ENCODE results near the gene SHROOM3.

GRCh38 chr4:76758290-76758882, 323.4 kb downstream of the SHROOM3 start:
- TF ChIP-seq CTCF (IDR thresholded peaks at IDR 0.05) (peak; percentile 17 to 65 (median 56)), POLR2AphosphoS5 (IDR thresholded peaks at IDR 0.05; ENCODE audit: insufficient read depth in 1 of 2, low read depth in 1 of 2) (no peak)
